B cell (primary cell): ENCODE measurements around the gene ADIG. TPM values are rescaled to one million over a fixed set of nuclear protein-coding genes. Genes with fewer than 3 reads are reported as not detected.

Source experiments
- ATAC-seq: fragments of 200-7000 bp; cut with Tn5 transposase; one replicate; pipeline ENCODE4 v1.10.0; 2021; ENCODE audit warnings: low read depth, mild to moderate bottlenecking, moderate number of reproducible peaks, moderate library complexity
- CTCF ChIA-PET: fragments of 350-600 bp; sonication (Branson Sonifier 250); formaldehyde crosslinking; loops from one replicate; lab custom pipeline; 2021; ENCODE audit warnings: antibody characterized with exemption, inconsistent platforms; lab: Charles Lee
- POLR2A ChIA-PET: fragments of 350-600 bp; sonication (Branson Sonifier 250); formaldehyde crosslinking; loops from one replicate; lab custom pipeline; 2021; ENCODE audit warnings: antibody characterized with exemption; lab: Charles Lee
- DNase-seq: peaks from one replicate; pipeline ENCODE4 v3.0.0; 2013
- H2AFZ ChIP-seq: 2 replicates; pipeline ENCODE4 v1.6.1; 2012; ENCODE audit warnings: mild to moderate bottlenecking, low read depth, low read length; ENCODE audit not compliant: insufficient read depth, poor library complexity, severe bottlenecking
- H3K27ac ChIP-seq, 2 donors: 1 replicate in 1 of 2; 2 replicates in 1 of 2; pipeline ENCODE4 v1.5.1; 2012 to 2013; ENCODE audit warnings: low read length in 2 of 2, mild to moderate bottlenecking in 2 of 2, moderate library complexity in 1 of 2
- H3K27me3 ChIP-seq, 4 experiments: fragments of 200-600 bp in 1 of 4; sonication (generic) in 1 of 4; replicated peaks in 1 of 4; 1 replicate in 2 of 4; 2 replicates in 2 of 4; pipeline versions ENCODE4 v1.6.1 to v1.7.0; 2013 to 2016; ENCODE audit warnings: low read length in 3 of 4, mild to moderate bottlenecking in 2 of 4, mixed read lengths in 1 of 4, moderate library complexity in 1 of 4; ENCODE audit not compliant: insufficient read depth in 4 of 4, control insufficient read depth in 3 of 4; ENCODE audit errors: control extremely low read depth in 1 of 4
- H3K36me3 ChIP-seq, 2 experiments: replicated peaks in 1 of 2; 1 replicate in 1 of 2; 2 replicates in 1 of 2; pipeline versions ENCODE4 v1.6.1 to v1.7.1; 2013; ENCODE audit warnings: low read length in 1 of 2; ENCODE audit not compliant: insufficient read depth in 2 of 2, control insufficient read depth in 1 of 2; ENCODE audit errors: control extremely low read depth in 1 of 2, extremely low read depth in 1 of 2
- H3K4me1 ChIP-seq, 2 donors: fragments of 200-600 bp in 1 of 2; sonication (generic) in 1 of 2; 1 replicate in 1 of 2; 2 replicates in 1 of 2; pipeline versions ENCODE4 v1.5.1 to v1.6.1; 2013 to 2017; ENCODE audit warnings: low read length in 2 of 2; ENCODE audit not compliant: control insufficient read depth in 2 of 2, insufficient read depth in 2 of 2
- H3K4me2 ChIP-seq: replicated peaks from 2 replicates; pipeline ENCODE3; 2012; ENCODE audit warnings: mild to moderate bottlenecking, low read depth, low read length; ENCODE audit not compliant: poor library complexity, severe bottlenecking
- H3K4me3 ChIP-seq, 5 experiments: fragments of 200-600 bp in 1 of 5; sonication (generic) in 1 of 5; 1 replicate in 3 of 5; 2 replicates in 2 of 5; pipeline versions ENCODE4 v1.5.1 to v1.7.0; 2011 to 2016; ENCODE audit warnings: low read length in 4 of 5, mild to moderate bottlenecking in 4 of 5, low read depth in 2 of 5, control low read depth in 1 of 5, moderate library complexity in 1 of 5; ENCODE audit not compliant: insufficient read depth in 1 of 5; ENCODE audit errors: control extremely low read depth in 1 of 5, extremely low read depth in 1 of 5
- H3K79me2 ChIP-seq: fragments of 200-600 bp; sonication (generic); one replicate; pipeline ENCODE4 v1.6.0; 2016; ENCODE audit warnings: low read length; ENCODE audit not compliant: control insufficient read depth, insufficient read depth
- H3K9ac ChIP-seq: fragments of 200-600 bp; sonication (generic); 2 replicates; pipeline ENCODE4 v1.6.1; 2017; ENCODE audit warnings: mild to moderate bottlenecking, low read length, moderate library complexity
- H3K9me3 ChIP-seq, 3 donors: one replicate each; pipeline versions ENCODE4 v1.6.1 to v1.7.1; 2013; ENCODE audit warnings: low read length in 2 of 3; ENCODE audit not compliant: control insufficient read depth in 2 of 3, insufficient read depth in 1 of 3; ENCODE audit errors: control extremely low read depth in 1 of 3
- H4K20me1 ChIP-seq: 2 replicates; pipeline ENCODE4 v1.6.0; 2012; ENCODE audit warnings: mild to moderate bottlenecking, low read length; ENCODE audit not compliant: insufficient read depth, control insufficient read depth, poor library complexity, severe bottlenecking
- H3K27ac Mint-ChIP-seq: one replicate; pipeline ENCODE4 v1.8.0; 2021; ENCODE audit warnings: mixed read lengths
- H3K27me3 Mint-ChIP-seq: one replicate; pipeline ENCODE4 v1.8.0; 2021; ENCODE audit warnings: mixed read lengths
- H3K4me1 Mint-ChIP-seq: one replicate; pipeline ENCODE4 v1.8.0; 2021; ENCODE audit warnings: mixed read lengths
- H3K4me3 Mint-ChIP-seq: one replicate; pipeline ENCODE4 v1.8.0; 2021; ENCODE audit warnings: mixed read lengths
- H3K9me3 Mint-ChIP-seq: one replicate; pipeline ENCODE4 v1.8.0; 2022; ENCODE audit warnings: mixed read lengths; ENCODE audit not compliant: insufficient read depth
- CTCF ChIP-seq: fragments of 200-600 bp; IDR thresholded peaks from one replicate; pipeline ENCODE4 v1.8.0; 2022; ENCODE audit warnings: antibody characterized with exemption, mild to moderate bottlenecking
- EZH2 ChIP-seq: IDR thresholded peaks from 2 replicates; pipeline ENCODE4 v1.6.1; 2012; ENCODE audit warnings: borderline replicate concordance, low read depth, mild to moderate bottlenecking, moderate library complexity, low read length; ENCODE audit not compliant: insufficient read depth, poor library complexity, severe bottlenecking
- WGBS: methylation state at CpG from one replicate; pipeline ENCODE4 v1.1.5; 2013; ENCODE audit warnings: missing lambda C conversion rate; ENCODE audit not compliant: insufficient coverage; 5-methylcytosine and 5-hydroxymethylcytosine counted together
- intact Hi-C: fragments of 100-400 bp; cut with micrococcal nuclease; formaldehyde crosslinking; loops from one replicate; pipeline ENCODE4 v1.10.0; 2022
- polyA plus RNA-seq: library from polyadenylated mRNA; depleted of rRNA; stranded (reverse); fragments of >200 nt; gene quantifications from 2 replicates; pipeline ENCODE4 v1.2.3, GENCODE V29; 2012
- total RNA-seq, 2 donors: library from RNA; stranded (reverse); fragments of 120-200 nt in 1 of 2; gene quantifications; 1 replicate in 1 of 2; 2 replicates in 1 of 2; pipeline versions ENCODE4 v1.2.3 to v1.2.4, GENCODE V29; 2013 to 2022

The ADIG gene
- total and polyA plus RNA-seq, 2 donors (not counting 1 experiment from before 2014, with no cell fraction given): not detected

- no peak for TF ChIP-seq EZH2
- TF ChIP-seq CTCF: no peak
- 100% methylated on average over 1 of the region's 4 CpGs for WGBS
- no peaks in the 10 kb centered on the region for H3K4me1 Mint-ChIP-seq
- ATAC-seq (no peak), DNase-seq (no peak)
- ChIA-PET POLR2A (no interaction called here), CTCF (no interaction called here)
- H3K4me3 Mint-ChIP-seq: no peak overlapping the region
- H3K27ac Mint-ChIP-seq: no peak overlapping the region
- peaks cover 61% of the 10 kb centered on the region for H3K27me3 Mint-ChIP-seq
- H3K4me1 ChIP-seq: no peaks in the 10 kb centered on the region
- no peaks in the 10 kb centered on the region for H3K79me2 ChIP-seq
- no peak overlapping the region for H3K27ac ChIP-seq
- no peaks in the 10 kb centered on the region for H3K9me3 ChIP-seq
- no peaks in the 10 kb centered on the region for H4K20me1 ChIP-seq
- no peaks in the 10 kb centered on the region for H3K36me3 ChIP-seq
- H3K9me3 Mint-ChIP-seq: no peaks in the 10 kb centered on the region
- H3K9ac ChIP-seq: no peak overlapping the region
- no peak overlapping the region for H3K4me3 ChIP-seq
- H3K27me3 ChIP-seq: peaks cover 0 to 19% (median 8%) of the 10 kb centered on the region in 4 experiments
- H2AFZ ChIP-seq: no peak overlapping the region
- no peak overlapping the region for H3K4me2 ChIP-seq
- intact Hi-C loops: no loop called here
These were observed 27.2 kb downstream of the ADIG start for GRCh38 chr20:38608188-38608587.

- Histone ChIP-seq H2AFZ (no peak overlapping the region), H3K4me3 (no peak overlapping the region), H3K9ac (no peak overlapping the region), H3K4me1 (no peaks in the 10 kb centered on the region), H3K4me2 (no peak overlapping the region), H3K79me2 (no peaks in the 10 kb centered on the region), H3K27me3 (peaks cover 0 to 12% (median 4%) of the 10 kb centered on the region in 4 experiments), H3K27ac (no peak overlapping the region), H3K9me3 (no peaks in the 10 kb centered on the region), H3K36me3 (no peaks in the 10 kb centered on the region), H4K20me1 (no peaks in the 10 kb centered on the region)
- Mint-ChIP-seq H3K4me1 (no peaks in the 10 kb centered on the region), H3K9me3 (no peaks in the 10 kb centered on the region), H3K27ac (no peak overlapping the region), H3K27me3 (peaks cover 59% of the 10 kb centered on the region), H3K4me3 (no peak overlapping the region)
- intact Hi-C loops: no loop called here
- no peak for ATAC-seq
- 96% methylated on average over 2 of the region's 4 CpGs for WGBS
- TF ChIP-seq CTCF (no peak), EZH2 (no peak)
- ChIA-PET POLR2A (no interaction called here), CTCF (no interaction called here)
- no peak for DNase-seq
These were observed 28.8 kb downstream of the ADIG start for GRCh38 chr20:38609815-38610214.
